ENCODE results near the gene CNNM2.
"Not testable (repeated sequence)": the region's sequence is repeated elsewhere in the genome, so short reads cannot be mapped to it uniquely, and the experiment has no call there.

CNNM2 gene

DNA sequence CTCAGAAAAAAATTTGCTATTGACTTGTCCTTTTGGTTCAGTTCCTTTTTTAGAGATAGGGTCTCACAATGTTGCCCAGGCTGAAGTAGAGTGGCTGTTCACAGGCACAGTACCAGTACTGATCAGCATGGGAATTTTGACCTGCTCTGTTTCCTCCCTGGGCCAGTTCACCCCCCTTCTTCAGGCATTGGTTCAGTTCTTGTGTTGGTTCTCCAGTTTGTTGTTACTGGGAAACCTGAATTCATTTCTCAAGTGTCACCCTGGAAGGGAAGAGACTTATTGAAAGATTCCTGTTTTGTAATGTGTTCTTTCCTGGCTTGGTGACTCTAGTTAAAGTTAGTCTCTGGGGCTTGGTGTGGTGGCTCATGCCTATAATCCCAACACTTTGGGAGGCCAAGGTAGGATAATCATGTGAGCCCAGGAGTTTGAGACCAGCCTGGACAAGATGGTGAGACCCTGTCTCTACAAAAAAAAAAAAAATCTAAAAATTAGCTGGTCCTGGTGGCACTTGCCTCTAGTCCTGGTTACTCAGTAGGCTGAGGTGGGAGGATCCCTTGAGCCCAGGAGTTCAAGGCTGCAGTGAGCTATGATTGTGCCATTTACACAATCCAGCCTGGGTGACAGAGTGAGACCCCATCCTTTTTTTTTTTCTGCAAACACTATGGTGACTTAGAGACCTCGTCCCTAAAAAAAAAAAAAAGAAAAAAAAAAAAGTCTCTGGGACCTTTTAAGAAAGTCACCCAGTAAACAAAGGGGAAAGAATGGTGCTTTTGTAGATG, 52.7 kb downstream of the CNNM2 start:
- no peak for DNase-seq

DNA sequence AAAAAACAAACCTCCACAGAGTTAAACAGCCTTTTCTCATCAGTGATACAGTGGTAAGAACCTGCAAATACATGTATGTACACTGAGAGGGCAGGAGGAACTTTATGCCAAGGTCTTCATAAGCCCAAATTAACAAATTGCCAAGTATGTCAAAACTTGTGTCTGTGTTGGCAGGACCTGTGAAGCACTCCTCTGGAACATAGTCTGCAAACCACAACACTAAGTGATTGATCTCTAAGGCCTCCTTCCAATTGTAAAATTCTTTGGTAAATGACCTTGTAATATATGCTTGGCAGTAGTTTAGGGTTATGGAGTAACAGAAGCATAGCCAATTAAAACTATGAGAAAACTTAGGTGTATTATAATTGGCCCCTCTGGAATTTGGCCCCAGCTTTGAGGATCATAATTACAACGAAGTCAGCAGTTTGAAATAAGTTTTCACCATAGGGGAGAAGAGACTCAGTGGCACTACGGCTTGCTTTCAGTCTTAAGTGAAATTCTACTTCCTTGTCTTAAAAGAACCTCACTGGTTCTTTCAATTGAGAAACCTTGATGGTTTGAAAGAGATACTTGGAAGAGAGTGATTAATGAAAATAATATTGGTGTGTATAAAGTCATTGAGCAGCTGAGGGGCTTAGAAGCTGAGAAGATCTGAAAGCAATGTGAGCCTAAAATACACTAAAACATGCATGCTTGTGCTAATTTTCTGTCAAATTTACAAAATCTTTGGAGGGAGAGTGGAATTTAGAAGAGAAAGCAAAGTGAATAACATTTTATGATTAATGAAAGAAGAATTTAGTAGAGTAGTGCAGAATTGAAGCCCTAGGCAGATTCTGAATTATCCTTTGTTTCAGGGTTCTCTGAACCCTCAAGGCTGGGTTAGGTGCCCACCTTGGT, 57.6 kb downstream of the CNNM2 start:
- no peak for DNase-seq

DNA sequence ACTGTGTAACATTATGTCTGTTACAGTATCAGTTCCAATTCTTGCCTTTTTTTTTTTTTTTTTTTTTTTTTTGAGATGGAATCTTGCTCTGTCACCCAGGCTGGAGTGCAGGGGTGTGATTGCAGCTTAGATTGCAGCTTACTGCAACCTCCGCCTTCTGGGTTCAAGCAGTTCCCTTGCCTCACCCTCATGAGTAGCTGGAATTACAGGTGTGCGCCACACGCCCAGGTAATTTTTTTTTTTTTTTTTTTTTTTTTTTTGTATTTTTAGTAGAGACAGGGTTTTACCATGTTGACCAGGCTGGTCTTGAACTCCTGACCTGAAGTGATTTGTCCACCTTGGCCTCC, 58.3 kb downstream of the CNNM2 start:
- not testable (repeated sequence) for DNase-seq

DNA sequence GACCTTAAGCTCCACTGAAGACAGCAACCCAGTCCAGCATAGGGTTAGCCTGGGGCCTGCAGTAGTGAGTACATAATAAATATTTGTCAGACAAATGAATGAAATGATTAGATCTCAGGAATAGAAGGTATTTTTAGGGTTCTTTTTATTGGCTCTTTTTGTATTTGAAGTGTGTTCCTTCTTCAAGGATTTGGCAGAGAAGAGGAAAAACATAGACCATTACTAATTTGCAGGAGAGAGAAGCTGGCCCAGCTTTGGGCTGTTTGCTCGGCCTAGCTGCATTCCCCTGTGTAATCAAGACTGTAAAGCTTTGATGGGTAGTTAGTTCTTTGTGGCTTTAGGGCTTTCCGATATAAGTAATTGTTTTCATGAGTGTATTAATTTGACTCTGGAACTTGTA, 64.2 kb downstream of the CNNM2 start:
- DNase-seq = no peak

DNA sequence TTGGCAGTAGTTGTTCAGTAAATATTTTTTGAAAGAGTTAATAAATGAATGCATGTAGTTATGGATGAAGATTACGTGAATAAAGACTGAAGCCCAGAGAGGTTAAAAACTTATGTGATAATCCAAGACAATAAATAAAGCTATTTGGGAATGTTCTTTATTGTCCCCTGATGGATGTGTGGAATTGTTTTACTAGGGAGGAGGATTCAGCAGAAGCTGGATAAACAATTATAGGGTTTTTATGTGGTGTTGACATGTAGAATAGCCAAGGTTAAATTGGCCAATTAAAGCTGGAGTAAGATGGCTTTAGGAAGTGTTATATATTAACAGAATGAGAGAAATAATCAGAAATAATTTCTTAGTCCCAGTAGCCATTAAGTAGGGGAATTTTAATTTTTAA, 66.0 kb downstream of the CNNM2 start:
- DNase-seq = no peak

DNA sequence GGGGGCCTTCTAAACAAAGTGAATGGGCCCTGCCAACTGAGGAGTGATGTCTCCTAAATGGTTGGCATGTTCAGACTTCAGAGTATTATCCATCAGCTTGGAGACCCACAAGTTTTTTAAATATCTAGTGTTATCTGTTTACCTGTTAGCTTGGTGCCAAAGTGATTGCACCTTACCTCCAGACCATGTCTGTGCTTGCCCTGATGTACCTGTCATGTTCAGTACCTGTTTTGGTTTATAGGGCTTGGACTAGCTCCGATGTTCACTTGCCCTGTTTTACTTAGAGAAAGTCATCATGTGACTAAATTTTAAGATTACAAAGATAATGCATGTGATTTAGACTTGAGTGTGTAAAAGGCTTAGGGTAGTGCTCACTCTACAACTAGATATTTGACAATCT, 67.7 kb downstream of the CNNM2 start:
- DNase-seq = no peak

DNA sequence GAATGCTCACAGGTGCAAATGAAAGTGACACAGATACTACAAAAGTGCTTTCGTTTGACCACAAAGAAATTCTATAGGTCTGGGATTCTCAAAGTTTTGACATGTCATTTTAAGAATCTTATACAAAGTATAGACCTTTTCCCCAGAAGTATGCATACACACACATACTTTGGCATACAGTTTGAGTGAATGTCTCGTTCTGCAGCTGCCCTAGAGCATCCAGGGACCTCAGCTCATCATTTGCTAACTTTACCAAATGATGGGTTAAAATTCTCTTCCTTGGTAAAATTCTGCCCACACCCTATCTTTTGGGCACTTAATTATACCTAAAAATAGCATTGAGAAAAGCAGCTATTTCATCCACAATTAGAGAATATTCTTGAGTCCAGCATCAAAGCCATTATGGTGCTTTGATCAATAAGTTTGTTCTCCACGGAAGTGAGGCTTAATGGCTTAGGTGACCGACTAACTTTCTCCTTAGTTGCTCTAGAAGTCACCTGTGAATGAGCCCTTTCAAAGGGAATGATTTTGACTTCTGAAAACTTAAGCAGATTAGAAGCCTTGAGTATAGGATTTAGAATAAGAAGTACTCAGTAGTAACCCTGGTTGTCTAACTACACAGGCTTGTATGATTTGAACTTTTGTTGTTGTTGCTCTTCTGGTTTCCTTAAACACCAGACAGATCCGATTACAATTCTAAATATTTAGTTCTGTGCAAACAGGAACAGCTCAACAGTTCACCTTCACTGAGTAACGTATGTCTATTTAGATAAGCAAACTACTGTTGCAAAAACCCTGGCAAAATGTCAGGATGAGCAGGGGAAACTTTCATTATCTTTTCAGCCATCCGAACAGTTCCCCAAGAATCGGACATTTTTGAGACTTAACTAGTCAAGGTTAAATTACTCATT, 70.6 kb downstream of the CNNM2 start:
- no peak for DNase-seq

DNA sequence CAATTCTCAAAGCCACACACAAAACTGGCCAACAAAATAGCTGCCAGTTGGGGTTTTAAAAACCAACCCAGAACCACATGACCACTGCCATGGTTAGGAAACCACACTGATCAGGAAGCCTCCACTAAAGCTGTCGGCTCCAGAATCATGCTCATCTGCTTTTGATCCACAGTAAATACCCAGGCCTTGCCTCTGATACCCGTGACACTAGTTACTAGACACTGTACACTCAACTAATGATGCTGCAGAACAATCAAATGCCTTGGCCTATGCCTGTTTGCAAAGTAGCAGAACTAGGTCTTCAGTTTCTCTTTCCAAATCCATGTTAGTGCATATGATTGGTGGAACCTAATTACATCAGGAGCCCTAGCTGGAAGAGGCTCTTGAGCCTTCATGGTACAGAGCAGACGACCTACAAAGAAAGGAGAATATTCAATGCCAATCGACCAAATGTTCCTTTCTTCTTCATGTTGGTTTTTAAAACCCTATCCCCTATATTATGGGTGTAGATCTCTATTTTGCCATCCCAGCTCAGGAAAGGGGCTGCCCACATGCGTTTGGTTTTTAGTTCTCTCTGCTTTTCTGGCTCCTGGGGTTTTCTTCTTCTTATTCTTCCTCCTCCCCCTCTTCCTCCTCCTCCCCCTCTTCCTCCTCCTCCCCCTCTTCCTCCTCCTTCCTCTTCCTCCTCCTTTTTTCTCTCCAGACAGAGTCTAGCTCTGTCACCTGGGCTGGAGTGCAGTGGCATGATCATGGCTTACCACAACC, 76.6 kb downstream of the CNNM2 start:
- DNase-seq = peak; percentile 7

DNA sequence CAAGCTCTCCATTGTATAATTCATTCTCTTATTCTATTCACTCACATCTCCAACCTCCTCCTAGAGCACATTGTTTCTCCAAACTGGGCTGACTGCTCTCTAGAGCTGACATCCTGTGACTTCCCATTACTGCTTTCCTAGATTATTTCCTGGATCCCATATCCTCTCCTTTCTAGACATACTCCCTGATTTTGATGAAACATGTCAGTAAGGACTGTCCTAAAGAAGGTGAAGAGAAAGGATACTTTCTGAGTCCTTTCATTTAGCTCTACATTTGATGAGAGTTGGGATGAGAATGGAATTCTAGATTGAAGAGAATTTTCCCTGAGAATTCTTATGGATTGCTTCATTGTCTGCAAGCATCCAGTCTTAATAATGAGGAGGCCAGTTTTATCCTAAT, 78.8 kb downstream of the CNNM2 start:
- DNase-seq = no peak

DNA sequence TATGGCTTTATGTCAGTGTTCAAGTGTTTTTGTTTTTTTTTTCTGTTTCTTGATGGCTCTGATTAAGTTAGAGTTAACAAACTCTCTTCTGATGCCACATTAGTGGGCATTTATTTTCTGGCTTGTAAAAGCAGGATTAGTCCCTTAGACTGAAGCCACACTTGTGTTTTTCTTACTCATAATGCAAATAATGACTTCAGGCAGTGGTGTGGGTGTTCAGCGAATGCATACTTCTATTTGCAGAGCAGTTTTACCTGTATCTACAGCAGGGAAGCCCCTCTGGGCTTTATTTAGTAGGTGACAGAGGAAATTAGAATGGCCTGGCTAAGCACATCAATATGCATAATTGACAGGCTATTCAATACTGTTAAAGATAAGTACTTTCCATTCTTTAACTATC, 79.9 kb downstream of the CNNM2 start:
- no peak for DNase-seq

DNA sequence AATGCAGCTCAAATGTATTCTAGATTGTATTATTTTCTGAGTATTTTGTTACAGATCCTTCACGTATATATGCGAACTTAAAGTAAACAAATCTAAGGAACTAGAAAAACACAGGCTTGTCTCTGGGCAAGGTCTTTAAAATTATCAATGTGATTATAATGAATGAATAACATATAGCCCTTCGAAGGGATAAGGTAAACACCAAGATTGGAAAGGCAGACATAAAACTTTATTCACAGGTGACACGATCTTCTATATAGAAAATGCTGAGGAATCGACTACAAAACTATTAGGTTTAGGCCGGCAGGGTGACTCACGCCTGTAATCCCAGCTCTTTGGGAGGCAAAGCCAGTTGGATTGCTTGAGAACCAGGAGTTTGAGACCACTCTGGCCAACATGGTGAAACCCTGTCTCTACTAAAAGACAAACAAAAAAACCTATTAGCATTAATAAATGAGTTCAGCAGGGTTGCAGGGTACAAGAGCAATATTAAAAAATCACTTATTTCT, 80.4 kb downstream of the CNNM2 start:
- DNase-seq = no peak

DNA sequence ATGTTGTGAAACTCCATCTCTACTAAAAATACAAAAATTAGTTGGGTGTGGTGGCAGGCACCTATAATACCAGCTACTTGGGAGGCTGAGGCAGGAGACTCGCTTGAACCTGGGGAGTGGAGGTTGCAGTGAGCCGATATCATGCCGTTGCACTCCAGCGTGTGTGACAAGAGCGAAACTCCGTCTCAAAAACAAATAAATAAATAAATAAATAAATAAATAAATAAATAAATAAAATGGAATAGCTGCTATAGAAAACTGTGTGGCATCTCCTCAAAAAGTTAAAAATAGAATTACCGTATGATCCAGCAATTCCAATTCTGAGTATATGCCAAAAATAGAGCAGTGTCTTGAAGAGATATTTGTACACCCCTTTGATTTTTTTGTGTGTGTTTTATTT, 82.0 kb downstream of the CNNM2 start:
- DNase-seq = not testable (repeated sequence)

DNA sequence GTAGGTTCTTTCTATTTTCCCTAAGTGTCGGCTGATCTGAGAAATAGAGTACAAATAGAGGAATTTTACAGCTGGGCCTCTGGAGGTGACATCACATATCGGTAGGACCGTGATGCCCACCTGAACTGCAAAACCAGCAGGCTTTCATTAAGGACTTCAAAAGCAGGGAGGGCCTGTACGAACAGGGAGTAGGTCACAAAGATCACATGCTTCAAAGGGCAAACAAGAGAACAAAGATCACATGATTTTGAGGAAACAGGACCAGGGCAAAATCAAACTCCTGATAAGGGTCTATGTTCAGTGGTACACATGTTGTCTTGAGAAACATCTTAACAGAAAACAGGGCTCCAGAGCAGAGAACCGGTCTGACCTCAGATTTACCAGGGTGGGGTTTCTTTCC, 88.9 kb downstream of the CNNM2 start:
- no peak for DNase-seq

DNA sequence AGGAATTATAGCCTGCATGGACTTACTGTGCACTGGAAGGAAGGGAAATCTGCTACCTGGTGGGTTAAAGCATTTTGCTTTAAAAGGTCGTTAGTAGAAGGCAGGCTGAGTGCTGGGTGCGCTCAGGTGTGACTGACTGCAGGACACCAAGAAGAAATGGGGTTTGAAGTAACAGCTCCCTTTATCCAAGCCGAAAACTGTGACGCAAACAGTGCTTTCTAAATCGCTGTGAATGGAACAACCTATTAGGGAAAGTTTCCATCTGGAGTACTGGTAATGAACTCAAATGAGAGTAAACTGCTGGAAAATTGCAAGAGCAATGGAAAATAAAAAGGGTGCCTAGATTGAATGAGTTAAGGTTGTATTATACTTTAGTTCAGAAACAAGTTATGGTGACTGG, 95.3 kb downstream of the CNNM2 start:
- no peak for DNase-seq

DNA sequence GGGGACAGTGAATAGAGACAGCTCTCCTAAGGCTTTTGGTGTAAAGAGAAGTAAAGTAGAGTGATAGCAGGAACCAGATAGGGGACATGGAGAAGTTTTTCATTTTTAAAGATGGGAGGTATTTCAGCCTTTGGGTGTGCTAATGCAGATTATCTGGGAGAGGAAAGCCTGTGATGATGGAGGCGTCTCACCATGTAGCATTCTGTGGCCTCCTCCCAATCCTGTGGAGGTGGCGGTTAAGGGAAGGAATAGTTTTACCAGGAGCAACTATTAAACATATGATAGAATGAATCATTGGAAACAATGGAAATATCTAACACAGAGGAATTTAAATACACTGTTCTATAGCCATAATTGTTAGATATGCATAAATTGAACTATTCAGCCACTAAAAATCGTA, 101.3 kb downstream of the CNNM2 start:
- no peak for DNase-seq

DNA sequence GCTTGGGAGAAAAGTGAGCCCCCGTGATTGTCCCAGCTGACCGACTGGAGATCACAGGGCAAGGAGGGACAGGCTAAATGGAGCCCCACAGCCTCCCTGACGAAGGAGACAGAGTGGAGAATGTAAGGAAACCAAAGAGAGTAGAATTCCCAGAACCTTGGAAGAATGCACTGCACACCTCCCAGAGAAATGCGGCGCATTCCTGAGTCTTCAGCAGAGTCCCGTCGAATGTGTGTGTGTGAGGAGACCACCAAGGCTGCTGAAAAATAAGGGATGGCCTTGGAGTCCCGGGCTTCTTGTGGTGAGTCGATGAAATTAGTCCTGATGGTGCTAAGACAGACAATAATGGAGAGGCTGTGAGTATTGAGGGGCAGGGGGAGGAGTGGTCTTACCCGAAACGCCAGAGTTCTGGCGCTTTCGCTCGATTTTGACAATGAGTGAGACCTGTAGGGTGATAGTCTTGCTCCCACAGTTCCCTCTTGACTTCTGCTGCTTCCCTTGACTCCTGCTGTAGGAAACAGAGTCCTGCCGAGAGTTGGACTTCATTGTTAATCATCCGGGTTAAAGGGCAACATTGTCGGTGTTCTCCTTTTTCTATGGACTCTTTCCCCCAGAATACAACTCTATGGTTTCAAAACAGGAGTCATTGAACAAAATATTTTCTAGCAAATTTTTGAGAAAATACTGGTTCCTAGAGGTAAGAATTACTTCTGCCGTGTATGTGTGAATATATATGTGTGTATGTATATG, 103.2 kb downstream of the CNNM2 start:
- no peak for DNase-seq

DNA sequence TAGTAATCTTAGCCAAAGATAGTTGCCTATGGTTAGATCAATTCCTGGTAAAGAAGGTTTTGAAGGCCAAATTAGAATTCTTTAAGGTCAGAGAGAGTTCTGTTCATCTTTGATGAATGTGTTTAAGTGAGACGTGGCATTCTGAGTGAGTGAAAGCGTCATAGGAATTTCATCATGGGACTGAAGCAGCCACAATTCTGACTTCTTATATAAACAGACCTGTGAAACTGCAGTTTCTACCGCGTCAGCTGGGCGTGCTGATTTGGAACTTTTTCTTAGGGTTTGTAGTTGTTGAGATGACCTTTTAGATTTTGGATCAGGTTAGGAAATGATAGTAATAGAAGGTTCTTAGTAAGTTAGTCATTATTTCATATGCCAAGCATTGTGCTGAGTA, 103.8 kb downstream of the CNNM2 start:
- DNase-seq = no peak

DNA sequence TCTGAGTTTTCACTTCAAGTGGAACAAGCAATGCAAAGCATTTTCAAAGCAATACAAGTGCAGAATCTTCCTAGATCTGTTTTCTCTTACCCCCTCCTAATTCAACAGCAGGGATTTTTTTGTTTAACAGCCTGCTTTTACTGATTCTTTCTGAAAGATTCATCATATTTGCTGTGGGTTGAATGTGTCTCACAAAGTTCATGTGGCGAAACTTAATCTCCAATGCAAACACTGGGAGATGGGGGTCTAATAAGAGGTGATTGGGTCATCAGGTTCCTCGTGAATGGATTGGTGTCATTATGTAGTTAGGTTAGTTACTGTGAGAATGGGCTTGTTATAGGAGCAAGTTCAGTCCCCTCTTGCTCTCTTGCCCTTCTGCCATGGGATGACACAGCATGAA, 107.6 kb downstream of the CNNM2 start:
- DNase-seq = no peak

DNA sequence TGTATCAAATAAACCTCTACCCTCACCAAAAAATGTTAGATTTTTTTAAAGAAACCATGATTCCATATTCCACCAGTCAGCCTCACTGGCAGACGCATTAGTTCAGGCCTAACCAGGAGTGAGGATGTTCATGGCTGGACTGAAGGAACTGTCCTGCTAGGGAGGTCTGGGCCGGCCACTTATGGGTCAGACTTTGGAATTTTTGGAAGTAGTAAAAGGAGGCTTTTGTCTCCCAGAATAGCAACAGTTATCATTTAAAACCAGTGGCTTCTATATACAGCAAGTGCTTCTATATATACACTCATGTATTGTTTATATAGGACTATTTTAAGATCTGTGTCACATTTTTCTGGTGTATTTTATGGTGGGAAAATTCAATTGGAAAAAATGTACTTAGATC, 120.5 kb downstream of the CNNM2 start:
- DNase-seq = no peak

DNA sequence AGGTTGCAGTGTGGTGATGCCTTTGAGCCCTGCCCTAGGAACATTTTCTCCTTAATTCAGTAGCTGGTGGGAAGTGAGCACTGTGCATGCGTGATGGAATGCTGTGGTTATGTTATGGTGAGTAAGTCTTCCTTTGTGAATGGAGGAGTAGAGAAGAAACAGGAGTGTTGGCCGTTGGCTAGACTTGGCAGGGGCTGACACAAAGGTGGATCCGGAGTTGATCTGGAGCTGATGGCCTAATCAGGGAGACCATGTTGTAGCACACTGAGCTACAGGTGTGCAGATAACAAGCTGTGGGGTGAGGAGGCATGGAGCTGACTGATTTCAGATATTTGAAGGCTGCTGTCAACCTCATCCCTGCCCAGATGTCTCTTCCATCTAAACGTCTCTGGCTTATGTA, 122.3 kb downstream of the CNNM2 start:
- DNase-seq = no peak

DNA sequence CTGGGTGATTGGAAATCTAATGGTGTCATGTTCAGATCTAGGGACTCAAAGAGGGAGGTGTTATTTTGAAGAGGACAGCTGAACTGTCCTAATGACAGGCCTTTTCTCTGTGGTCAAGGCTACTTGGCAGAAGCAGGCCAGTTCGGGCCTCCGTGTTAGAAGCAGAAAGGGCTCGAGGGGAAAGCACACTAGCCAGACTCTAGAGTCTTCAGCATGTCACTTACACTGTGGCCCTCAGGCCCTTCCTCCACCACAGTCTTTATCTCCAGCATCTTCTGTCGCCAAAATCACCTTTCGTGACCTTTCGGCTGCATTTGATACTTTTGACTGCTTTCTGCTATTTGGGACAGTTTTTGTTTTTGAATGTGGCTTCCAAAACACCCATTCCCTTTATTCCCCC, 123.3 kb downstream of the CNNM2 start:
- no peak for DNase-seq

DNA sequence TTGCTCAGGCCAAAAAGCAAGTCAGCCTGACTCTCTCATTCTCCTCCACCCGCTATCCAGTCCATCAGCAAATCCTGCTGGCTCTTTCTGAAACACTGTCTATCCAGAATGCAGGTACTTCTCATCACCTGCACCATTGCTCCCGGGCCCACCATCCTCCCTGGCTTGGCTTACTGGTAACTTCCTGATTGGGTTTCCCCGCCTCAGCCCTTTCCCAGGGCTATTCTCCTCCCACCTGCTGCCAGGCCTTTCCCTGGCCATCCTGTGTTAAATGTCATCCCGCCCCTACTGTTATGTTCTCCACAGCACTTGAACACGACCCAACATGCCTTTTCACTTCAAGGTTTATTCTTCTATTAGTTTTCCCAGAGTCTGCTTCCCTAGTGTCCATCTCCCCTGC, 124.0 kb downstream of the CNNM2 start:
- DNase-seq = no peak

All from inflammatory macrophage treated with lipopolysaccharide for 4 hours (primary cell).